ENCODE data around the gene LASP1NB.
"Not testable (repeated sequence)": the region's sequence is repeated elsewhere in the genome, so short reads cannot be mapped to it uniquely, and the experiment has no call there.

Gene LASP1NB

GRCh38 chr17:38918129-38918913 lies 7.1 kb upstream of the LASP1NB start:
- DNase-seq (ENCODE audit: low spot score), result no peak

GRCh38 chr17:38918916-38919315 lies 6.5 kb upstream of the LASP1NB start:
- no peak for DNase-seq (ENCODE audit: low spot score)

- DNase-seq (ENCODE audit: low spot score), result no peak
Measured at GRCh38 chr17:38919316-38920078, 5.9 kb upstream of the LASP1NB start.

- no peak for DNase-seq (ENCODE audit: low spot score)
Measured at GRCh38 chr17:38920374-38921291, 4.8 kb upstream of the LASP1NB start.

- DNase-seq (ENCODE audit: low spot score), result no peak
Measured at GRCh38 chr17:38921756-38922411, 3.5 kb upstream of the LASP1NB start.

GRCh38 chr17:38922538-38923297 lies 2.7 kb upstream of the LASP1NB start:
- DNase-seq (ENCODE audit: low spot score), result no peak

- DNase-seq (ENCODE audit: low spot score), result no peak
Measured at GRCh38 chr17:38926293-38927070, 1.1 kb downstream of the LASP1NB start.

- DNase-seq (ENCODE audit: low spot score), result not testable (repeated sequence)
Measured at GRCh38 chr17:38930782-38931181, 5.4 kb downstream of the LASP1NB start.

- DNase-seq (ENCODE audit: low spot score), result not testable (repeated sequence)
Measured at GRCh38 chr17:38933962-38934361, 8.5 kb downstream of the LASP1NB start.

GRCh38 chr17:38939987-38940386 lies 14.6 kb downstream of the LASP1NB start:
- no peak for DNase-seq (ENCODE audit: low spot score)

- DNase-seq (ENCODE audit: low spot score), result no peak
Measured at GRCh38 chr17:38940404-38940803, 15.0 kb downstream of the LASP1NB start.

- DNase-seq (ENCODE audit: low spot score), result peak; percentile 23
Measured at GRCh38 chr17:38942696-38943334, 17.4 kb downstream of the LASP1NB start.

- no peak for DNase-seq (ENCODE audit: low spot score)
Measured at GRCh38 chr17:38943607-38944006, 18.2 kb downstream of the LASP1NB start.

- no peak for DNase-seq (ENCODE audit: low spot score)
Measured at GRCh38 chr17:38947189-38947588, 21.8 kb downstream of the LASP1NB start.

- DNase-seq (ENCODE audit: low spot score), result not testable (repeated sequence)
Measured at GRCh38 chr17:38953800-38954199, 28.4 kb downstream of the LASP1NB start.

- DNase-seq (ENCODE audit: low spot score), result no peak
Measured at GRCh38 chr17:38958326-38958725, 32.9 kb downstream of the LASP1NB start.

GRCh38 chr17:38958756-38959155 lies 33.3 kb downstream of the LASP1NB start:
- no peak for DNase-seq (ENCODE audit: low spot score)

GRCh38 chr17:38959508-38959907 lies 34.1 kb downstream of the LASP1NB start:
- DNase-seq (ENCODE audit: low spot score), result no peak

- no peak for DNase-seq (ENCODE audit: low spot score)
Measured at GRCh38 chr17:38960402-38960801, 35.0 kb downstream of the LASP1NB start.

GRCh38 chr17:38961413-38961812 lies 36.0 kb downstream of the LASP1NB start:
- DNase-seq (ENCODE audit: low spot score), result no peak
